NCI-H345 (cell line): ENCODE measurements around the gene RPL12.
"Not testable (repeated sequence)": the region's sequence is repeated elsewhere in the genome, so short reads cannot be mapped to it uniquely, and the experiment has no call there.

Source experiments
- DNase-seq: peaks from one replicate; lab custom pipeline; 2025; lab: John Stamatoyannopoulos, UW

RPL12 gene

DNA sequence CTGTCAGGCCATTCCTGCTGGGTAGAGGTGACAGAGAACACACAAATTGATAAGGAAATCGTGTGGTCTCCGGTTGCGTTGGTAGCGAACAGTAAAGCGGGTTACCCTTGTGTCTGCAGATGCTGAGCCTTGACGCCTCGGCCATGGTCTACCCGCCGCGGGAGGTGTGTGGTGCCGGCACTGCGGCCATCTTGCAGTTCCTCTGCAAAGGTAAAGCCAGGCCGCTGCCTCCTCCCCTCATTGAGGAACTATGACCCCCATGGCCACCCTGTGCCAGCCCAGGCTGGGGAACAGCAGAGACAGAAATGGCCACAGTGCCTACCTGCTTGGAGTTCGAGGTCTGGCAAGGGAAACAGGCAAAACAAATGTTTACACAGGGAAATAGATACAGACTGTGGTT lies 16.4 kb upstream of the RPL12 start:
- no peak for DNase-seq

DNA sequence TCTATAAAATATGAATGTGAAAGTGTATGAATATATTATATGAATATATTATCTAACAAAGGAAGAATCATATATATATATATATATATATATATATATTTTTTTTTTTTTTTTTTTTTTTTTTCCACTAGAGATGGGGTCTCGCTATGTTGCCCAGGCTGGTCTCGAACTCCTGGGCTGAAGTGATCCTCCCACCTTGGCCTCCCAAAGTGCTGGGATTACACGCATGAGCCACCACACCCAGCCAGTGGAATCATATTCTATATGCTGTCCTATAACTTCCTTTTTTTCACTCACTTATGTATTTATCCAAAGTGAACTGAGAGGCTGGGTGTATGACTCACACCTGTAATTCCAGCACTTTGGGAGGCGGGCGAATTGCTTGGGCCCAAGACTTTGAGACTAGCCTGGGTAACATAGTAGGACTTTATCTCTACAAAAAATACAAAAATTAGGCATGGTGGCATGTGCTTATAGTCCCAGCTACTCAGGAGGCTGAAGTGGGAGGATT lies 15.3 kb upstream of the RPL12 start:
- not testable (repeated sequence) for DNase-seq

- no peak for DNase-seq
Measured at GRCh38 chr9:127463911-127464310, 12.7 kb upstream of the RPL12 start.

DNA sequence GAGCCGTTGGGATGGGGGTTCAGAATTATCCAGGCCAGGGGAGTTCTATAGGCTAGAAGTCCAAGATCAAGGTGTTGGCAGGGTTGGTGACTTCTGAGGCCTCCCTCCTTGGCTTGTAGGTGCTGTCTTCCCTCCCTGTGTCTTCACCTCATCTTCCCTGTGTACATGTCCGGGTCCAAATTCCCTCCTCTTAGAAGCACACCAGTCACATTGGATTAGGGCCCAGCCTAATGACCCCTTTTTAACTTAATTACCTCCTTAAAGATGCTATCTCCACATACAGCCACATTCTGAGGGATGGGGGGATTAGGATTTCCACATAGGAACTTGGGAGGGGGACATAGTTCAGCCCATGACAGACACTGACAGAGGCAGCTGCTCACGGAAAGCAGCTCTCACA lies 12.2 kb upstream of the RPL12 start:
- DNase-seq = no peak

DNA sequence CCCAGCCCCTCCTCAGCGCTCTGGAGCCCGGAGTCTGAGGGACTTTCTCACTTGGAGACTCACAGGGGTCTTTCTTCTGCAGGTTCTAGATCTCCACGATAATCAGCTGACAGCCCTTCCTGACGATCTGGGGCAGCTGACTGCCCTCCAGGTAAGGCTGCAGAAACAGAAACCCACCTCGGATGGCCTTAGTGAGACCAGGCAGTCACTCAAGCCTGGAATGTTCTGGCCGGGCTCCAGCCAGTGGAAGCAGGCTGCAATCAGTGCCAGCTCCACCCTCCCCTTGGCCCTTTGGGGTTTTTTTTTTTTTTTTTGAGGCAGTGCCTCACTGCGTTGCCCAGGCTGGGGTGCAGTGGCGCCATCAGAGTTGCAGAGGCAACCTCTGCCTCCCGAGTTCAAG lies 7.7 kb upstream of the RPL12 start:
- DNase-seq = no peak

DNA sequence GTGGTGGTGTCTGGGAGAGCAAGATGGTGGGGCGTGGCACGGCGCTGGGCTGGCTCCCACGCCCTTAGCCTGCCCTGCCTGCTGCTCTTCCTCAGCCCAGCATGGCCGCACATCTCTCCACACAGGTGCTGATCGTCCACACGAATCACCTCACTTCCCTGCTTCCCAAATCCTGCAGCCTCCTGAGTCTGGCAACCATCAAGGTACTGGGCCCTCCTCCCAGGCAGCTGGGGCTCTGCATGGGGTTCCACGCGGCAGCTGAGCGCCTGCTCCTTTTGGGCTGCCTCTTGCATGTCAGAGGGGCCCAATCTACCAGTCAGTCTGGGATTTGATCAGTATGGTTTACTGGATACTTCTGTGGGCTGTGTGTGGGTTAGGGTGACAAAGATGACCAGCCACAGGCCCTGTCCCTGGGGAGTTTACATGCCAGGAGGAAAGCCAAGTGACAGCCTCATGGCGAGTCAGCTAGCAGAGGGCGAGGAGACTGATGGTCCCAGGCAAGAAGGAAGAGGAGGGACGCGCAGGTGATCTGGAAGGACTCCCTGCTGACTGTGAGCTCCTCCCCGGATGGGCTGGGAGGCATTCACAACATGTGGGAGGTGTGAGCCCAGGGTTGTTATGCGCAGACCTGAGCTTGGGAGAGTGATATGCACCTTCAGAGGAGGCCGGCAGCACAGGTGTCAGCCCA lies 6.1 kb upstream of the RPL12 start:
- DNase-seq = no peak

GRCh38 chr9:127455324-127455992 lies 4.3 kb upstream of the RPL12 start:
- DNase-seq = no peak

DNA sequence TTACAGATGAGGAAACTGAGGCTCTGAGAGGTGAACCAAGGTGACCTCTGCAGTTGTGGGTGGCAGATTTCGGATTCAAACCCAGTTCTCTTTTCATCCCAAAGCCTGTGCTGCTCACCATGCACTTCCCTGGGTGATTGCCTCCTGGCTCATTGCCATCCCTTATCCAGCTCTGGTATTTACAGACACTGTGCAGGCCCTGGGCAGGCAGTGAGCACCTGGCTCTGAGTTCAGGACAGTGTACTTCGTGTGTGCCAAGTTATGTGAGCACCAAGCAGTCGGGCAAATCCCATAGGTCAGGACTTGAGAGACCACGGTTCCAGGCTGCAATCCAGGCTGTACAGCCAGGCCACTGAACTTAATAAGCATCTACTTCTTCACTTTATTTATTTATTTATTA lies 1.5 kb upstream of the RPL12 start:
- peak; percentile 19 for DNase-seq

DNA sequence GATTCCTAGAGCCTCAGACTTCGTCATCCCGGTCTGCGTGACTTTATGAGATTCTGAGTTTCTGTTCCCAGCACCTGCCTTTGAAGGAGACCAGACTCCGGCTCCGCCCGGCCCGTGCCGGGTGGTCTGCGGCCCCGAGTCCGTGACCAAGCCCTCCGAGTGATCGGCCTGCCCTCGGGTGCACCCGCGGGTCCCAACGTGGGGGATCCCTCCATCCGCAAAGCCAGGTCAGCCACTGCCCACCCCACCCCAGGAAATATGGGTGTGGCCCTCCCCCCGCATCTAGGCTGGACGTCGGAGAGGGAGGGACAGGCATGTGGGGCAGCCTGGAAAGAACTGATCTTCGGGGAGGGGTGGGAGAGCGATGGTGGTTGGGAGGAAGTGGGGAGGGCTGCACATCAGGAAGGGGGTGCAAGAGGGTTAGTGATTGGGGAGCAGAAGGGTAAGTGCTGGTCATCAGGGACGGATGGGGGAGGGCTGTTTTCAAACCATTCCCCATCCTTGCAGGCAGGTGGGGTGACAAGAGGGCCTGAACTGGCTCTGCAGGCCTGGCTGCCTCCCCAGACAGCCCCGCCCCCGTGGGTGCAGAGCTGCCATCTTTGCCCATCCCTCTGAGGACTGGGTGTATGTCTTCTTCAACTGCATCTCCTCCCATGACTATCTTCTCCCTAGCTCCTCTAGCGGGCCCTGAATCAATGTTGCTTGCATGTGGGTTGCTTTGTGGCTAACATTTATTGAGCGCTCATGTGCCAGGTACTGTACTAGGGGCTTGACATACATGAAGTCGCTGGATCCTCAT lies 851 bp upstream of the RPL12 start:
- DNase-seq = peak; percentile 40

GRCh38 chr9:127451608-127451857 lies 327 bp upstream of the RPL12 start:
- DNase-seq = no peak

- no peak for DNase-seq
Measured at GRCh38 chr9:127450243-127450760, 904 bp downstream of the RPL12 start.

- DNase-seq = no peak
Measured at GRCh38 chr9:127449332-127449966, 1.8 kb downstream of the RPL12 start.

DNA sequence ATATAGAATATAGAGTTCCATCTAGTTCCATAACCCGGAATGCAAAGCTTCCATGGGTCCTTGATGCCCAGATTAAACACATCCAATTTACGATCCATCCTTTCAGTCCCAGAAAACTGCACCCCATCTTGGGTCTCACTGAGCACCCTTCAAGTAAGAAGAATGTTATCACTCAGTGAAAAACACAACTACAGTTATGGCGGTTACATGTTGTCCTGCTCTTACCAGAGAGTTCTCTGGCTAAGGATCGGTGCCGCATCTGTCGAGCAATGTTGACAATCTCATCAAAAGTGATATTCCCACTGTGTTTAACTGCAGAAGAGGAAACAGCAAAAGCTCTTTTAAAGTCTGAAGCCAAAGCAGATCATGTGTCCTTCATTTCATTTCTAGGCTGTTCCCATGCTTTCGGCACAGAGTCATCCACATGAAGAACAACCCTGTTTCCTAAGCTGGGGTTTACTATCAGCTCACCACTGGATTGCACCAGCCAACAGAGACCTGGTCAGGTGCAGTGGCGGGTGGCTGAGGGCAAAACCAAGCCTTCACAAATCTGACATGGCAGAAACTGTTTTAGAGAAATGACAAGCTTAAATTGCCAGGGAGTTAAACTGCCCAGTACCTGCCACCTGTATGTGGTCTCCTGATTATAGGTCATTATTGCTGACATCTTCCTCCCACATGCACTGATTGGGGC lies 2.9 kb downstream of the RPL12 start:
- no peak for DNase-seq

- no peak for DNase-seq
Measured at GRCh38 chr9:127447416-127448111, 3.6 kb downstream of the RPL12 start.

DNA sequence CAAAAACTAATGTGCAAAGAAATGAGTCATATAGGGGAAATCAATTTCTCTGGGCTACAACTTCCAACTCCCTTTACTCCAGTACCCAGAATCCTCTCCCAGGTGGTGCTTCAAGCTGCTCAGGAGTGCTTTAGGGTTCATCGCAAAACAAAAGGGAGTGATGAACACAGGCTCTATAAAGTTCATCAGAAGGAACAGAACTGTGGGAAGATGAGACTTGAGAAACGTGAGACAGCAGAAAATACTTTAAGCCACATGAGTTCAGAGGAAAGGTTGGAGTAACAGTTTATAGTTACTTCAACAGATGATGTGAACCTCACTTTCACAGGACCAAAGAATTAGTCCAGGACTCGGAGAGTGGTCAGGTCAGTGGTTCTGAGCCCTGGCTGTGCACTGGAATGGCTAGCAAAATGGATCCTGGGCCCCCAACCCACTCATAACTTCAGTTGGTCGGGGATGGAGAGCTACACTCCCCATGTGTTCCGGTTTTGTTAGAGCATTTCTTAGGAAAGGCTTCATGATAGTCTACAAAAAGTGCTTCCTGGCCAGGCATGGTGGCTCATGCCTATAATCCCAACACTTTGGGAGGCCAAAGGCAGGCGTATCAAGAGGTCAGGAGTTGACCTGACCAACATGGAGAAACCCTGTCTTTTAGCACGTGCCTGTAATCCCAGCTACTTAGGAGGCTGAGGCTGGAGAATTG lies 4.3 kb downstream of the RPL12 start:
- DNase-seq = no peak

DNA sequence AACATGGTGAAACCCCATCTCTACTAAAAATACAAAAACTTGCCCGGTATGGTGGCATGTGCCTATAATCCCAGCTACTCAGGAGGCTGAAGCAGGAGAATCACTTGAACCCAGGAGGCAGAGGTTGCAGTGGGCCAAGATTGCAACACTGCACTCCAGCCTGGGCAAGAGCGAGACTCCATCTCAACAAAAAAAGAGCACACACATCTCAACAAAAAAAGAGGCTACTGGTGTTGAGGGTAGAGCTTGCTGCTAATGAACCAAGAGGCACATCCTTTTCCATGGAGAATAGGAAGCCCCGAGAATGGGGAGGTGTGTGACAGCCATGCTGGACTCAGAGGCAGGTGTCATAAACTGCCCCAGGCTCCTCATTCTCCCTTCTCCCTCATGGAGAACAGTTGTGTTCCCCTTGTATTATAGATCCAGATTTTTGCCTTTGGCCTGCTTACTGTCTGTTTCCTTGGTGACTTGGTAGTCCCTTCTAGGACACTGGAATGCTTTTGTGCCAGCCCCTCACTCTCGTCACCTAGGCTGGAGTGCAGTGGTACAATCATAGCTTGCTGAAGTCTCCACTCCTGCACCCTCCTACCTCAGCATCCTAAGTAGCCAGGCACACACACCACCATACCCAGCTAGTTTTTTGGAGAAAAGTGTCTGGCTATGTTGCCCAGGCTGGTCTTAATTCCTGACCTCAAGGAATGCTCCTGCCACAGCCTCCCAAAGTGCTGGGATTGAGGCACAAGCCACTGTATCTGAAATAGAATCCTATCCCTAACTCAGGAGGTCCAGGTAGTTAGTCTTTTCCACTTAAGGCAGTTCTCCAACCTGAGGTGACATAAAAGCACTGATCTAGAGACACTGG lies 5.1 kb downstream of the RPL12 start:
- no peak for DNase-seq

DNA sequence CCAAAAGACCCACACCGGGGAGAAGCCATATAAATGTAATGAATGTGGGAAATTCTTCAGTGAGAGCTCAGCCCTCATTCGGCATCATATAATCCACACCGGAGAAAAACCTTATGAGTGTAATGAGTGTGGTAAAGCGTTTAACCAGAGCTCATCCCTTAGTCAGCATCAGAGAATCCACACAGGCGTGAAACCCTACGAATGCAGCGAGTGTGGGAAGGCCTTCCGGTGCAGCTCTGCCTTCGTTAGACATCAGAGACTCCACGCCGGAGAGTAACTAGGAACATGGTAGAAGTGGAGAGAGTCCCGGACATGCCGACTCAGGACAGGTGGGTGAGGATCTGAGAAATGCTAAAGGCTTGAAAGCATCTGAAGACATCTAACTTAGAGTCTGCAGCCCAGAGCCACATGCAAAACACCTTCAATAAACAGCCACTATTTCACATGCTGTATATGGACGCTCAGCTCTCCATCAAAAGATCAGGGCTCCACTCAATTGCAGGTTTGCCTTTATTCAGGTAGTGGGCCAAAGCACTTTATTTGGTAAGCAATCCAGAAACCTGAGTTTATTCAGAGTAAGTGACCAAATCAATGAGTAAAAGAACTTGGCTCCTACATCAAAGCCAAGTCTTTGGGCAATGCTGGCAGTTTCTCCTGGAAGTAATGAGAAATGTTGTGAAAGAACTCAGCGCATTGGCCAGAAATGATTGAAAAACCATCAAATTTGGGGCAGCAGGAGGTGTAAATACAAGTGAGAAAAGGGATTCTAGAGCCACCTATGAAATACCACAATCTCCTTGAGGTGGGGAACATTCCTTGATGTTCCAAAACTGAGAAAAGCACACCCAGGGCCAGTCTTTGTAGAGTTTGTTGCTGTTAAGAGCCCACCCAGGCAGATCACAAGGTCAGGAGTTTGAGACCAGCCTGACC lies 6.0 kb downstream of the RPL12 start:
- DNase-seq = no peak

- no peak for DNase-seq
Measured at GRCh38 chr9:127444283-127444920, 6.8 kb downstream of the RPL12 start.
